ENCODE measurements around the gene ZNF750.

- TF ChIP-seq CTCF (conservative IDR thresholded peaks at IDR 0.05) (no peak), ZFX (IDR thresholded peaks at IDR 0.05) (no peak)
These were observed 21.9 kb downstream of the ZNF750 start for GRCh38 chr17:82817947-82818346.

Data from C4-2B (cell line).